Stimulated activated CD4-positive, alpha-beta T cell treated with anti-CD3 and anti-CD28 coated beads, TNF-alpha, amount 100 ng/mL, for 1 hour (primary cell): Measurements from ENCODE around the gene CLDND1.
"Not testable (repeated sequence)": the region's sequence is repeated elsewhere in the genome, so short reads cannot be mapped to it uniquely, and the experiment has no call there.

Source experiments
- DNase-seq, 3 donors: peaks; one replicate each; pipeline ENCODE4 v3.0.0-alpha.2; 2020; ENCODE audit warnings: low read depth in 3 of 3, low spot score in 1 of 3

CLDND1 gene

DNA sequence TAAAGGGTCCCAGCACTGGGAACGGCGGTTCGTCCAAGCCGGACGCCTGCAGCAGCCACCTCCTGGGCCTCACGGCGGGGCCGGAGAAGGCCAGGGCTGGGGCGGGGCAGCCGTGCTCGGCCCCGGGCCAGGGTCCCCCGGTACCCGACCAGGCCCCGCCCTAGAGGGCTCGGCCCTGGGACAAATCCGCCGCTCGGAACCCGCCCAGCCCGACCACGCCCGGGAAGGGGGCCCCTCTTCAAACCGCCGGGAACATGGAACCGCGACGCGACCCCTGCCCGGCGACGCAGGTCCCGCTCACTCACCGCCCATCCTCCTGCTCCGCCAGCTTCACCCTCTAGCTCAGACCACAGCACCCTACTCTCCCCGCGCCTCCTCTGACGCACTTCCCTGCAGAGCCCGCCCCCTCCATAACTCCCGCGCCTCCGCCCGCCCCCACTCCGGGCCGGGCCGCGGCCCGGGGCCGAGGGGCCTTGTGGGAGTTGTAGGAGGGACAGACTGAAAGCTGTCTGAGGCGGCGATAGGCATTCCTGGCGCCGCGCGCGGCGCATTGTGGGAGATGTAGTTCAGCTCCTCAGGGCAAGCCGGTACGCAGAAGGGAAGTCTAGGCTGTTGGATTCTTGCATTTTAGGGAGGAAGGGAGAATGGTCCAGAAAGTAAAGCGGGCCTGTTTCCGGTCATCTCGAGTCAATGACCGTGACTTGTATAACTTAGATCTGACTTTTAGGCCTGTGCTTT is at the start of gene CLDND1:
Gene CLDND1 (minus strand): TSS at position 359 of the 738 bp plus-strand sequence. CDS start 1,478 bp downstream, outside the sequence.
- DNase-seq = peak; percentile 87 to 91 (median 89)

DNA sequence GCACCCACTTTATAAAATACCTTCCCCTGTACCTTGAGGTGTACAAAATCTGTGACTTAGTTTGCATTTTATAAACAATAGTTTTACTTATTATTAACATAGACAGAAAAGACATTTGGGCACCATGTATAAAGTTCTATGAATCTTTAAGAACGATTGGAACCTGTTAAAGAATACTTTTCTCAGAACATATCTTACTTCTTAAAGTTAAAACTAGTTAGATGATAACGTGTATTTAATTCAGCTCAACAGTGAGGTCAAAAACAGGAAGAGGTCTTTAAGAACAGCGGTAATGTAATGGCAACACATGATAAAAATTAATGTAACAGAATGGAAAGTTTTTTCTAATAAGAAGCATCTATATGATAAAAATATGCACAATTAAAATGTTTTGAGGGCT is 45.7 kb upstream of the CLDND1 start:
- no peak for DNase-seq

DNA sequence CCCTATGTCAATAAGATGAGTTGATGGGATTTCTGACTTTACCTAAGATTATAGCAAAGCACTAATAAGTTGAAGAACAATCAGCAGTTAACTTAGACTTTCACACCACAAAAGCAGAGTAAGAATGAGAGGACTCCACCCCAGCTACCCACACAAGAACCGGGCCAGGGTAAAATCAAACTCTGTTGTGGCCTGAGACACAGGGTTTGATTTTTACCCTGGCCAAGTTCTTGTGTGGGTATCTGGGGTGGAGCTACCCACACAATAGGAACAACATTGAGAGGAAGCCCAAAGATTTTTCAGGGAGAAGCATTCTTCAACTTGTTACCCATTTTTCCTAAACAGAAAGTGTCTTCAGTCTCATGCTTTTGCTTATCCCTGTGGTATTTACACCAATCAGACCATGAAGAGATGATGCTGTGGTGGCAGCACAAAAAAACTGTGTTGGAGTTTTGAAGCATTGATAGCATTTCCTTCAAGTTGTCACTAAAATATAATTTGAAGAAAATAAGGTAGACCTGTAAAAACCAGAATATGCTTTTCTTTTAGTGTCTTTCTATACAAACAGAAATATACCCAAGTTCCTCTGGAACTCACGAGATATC is 45.1 kb upstream of the CLDND1 start:
- no peak for DNase-seq

DNA sequence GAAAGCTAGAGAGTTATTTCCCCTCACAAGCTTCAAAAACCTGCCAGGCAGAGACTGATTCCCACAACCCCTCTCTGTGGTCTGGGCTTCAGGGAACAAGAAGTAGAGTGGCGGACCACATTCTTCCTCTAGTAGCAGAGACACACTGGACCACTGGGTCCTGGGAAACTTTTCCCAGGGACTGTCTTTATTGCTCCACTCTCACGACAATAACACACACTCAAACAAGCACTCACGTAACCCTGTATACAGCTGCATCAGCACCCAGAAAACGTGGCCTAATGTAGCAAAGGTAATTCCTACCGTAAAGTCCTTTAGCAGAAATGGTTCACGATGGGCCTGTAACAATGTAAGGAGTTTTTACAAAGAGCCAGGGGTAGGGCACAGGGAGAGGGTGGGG is 43.1 kb upstream of the CLDND1 start:
- no peak for DNase-seq

DNA sequence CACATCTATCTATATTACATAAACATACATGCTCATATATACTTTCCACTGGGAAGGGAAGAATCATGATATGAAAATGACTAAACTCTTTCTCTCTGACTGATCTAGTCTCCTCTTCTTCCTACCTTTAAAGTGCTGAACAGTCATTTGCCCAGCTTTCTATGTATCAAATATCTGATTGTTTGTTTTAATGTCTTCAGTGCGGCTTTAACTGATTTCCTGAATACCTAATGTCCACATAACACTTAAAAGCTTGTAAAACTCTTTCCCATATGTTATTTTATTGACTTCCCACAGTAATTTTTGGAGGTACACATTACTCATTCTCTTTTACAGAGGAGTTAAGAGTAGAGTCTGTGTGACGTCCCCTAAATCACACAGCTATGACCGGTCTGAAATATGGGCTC is 42.5 kb upstream of the CLDND1 start:
- DNase-seq = no peak

DNA sequence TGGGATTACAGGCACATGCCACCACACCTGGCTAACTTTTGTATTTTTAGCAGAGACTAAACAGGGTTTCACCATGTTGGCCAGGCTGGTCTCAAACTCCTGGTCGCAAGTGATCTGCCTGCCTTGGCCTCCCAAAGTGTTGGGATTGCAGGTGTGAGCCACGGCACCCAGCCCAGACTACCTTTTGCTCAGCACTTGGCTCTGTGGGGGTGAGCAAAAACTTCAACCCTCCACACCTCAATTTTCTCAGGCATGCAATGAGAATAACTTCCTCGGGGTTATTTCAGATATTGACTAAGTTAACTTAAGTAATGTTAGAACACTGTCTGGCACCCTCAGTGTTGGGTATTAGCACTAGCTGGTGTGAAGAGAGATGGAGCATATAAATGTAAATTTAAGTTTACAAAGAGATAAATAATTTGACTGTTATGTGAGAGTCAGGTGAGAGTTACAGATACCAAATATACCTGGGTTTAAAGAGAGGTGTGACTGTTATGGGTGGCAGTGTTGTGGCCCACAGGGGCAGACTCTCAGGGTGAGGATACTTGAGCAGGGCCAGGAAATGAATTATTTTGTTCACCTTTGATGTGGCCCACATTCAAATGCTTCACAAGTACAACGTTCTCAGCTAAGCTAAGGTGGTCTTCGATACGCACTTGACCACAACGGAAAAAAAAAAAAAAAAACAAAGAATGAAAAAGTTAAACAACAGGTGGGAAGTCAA is 41.7 kb upstream of the CLDND1 start:
- DNase-seq = no peak

DNA sequence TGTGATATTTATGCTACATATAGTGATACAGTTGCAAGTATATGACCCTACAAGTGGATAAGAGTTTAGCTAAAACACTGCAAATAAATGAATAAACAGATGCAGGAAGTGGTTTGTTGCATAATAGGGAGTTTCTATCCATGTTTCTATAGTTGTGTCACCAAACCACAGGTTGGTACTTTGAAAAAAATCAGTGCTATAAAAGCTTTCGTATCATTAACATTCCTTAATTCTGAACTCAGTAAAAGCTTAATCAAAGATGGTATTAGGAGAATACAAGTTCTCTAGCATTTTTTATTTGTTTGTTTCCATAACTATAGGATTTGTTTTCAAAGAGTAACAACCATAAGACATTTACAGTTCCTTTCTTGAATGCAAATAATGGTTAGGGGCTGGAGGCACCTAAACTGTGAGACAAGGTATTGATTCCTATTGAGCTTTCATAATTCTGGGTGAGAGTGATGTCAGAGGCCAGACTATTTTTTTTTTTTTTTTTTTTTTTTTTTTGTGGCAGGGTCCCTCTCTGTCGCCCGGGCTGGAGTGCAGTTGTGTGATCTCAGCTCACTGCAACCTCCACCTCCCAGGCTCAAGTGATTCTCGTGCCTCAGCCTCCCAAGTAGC is 41.1 kb upstream of the CLDND1 start:
- no peak for DNase-seq

DNA sequence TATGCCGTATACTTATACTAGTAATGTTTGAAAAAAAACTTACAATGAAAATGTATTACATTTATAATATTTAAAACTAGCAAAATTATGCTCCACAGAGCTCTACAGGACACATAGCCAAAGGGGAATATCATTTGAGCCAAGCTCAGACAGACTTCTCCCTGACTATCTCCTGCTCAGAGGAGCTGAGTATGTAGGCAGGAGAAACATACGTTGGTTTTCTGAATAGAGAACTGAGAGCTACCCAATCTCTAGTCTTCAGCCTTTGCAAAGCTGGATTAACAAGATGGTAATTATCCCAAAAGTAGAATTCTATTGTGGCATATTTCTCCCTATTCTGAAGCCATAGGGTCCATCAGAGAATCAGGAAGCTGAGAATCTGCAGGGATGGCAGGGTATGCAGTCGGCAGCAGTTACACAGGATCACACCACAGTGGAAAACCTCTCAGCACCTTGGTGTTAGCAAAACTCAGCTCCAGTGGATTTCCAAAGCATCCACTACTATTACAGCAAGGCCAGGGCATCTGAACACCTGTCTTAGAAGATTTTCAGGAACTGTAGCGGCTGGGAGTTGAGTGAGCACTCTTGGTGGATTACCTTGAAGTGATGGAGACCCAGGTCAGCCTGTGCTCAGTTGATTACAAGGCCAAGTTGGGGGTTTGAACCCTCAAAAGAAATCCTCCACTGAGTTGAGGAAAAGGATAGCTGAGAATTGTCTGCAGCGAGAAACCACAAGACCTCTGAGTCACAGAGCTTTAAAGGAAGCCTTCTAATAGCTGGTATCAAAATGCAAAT is 39.2 kb upstream of the CLDND1 start:
- no peak for DNase-seq

DNA sequence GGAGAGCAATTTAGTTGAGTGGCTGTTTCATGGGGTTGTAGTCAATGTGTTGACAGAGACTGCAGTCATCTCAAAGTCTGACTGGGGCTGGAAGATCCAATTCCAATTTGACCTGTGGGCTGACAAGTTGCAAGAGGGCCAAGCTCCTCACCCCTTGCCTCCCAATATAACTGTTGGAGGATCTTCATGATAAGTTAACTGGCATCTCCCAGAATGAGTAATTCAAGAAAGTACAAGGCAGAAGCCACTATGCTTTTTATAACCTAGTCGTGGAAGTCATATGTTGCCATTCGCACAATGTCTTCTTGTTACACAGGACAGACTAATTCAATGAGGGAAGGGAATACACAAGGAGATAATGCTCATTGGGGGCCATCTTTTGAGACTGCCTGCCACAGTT is 38.2 kb upstream of the CLDND1 start:
- DNase-seq = no peak

DNA sequence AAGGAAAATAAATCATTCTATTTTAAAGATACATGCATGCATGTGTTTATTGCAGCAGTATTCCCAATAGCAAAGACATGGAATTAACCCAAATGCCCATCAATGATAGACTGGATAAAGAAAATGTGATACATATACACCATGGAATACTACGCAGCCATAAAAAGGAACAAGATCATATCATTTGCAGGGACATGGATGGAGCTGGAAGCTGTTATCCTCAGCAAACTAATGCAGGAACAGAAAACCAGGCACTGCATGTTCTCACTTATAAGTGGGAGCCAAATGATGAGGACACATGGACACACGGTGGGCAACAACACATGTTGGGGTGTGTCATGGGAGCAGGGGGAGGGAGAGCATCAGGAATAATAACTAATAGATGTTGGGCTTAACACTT is 37.1 kb upstream of the CLDND1 start:
- not testable (repeated sequence) for DNase-seq

DNA sequence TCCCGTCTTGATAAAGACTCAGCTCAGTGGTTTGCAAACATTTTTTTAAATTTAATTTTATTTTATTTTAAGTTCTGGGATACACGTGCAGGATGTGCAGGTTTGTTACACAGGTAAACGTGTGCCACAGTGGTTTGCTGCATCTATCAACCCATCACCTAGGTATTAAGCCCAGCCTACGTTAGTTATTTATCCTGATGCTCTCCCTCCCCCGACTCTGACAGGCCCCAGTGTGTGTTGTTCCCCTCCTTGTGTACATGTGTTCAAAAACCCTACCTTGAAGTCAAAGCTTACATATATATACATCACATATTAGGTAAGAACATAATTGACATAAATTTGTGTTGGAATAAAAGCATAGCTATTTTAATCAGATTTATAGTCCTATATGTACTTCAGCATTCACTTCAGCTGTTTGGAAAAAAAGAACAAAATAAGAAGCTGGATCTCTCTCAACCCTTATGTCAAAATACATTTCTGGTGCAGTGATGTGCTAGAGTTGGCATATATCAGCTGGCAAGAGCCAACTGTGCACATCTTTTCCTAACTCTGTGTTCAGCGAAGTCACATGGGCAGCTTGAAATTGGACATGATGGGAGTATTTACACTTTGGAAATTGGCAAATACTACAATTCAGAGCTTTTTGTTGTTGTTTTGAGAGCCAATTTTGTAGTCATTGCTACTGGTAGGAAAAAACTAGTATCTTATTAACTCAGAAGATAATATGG is 35.6 kb upstream of the CLDND1 start:
- DNase-seq = no peak

DNA sequence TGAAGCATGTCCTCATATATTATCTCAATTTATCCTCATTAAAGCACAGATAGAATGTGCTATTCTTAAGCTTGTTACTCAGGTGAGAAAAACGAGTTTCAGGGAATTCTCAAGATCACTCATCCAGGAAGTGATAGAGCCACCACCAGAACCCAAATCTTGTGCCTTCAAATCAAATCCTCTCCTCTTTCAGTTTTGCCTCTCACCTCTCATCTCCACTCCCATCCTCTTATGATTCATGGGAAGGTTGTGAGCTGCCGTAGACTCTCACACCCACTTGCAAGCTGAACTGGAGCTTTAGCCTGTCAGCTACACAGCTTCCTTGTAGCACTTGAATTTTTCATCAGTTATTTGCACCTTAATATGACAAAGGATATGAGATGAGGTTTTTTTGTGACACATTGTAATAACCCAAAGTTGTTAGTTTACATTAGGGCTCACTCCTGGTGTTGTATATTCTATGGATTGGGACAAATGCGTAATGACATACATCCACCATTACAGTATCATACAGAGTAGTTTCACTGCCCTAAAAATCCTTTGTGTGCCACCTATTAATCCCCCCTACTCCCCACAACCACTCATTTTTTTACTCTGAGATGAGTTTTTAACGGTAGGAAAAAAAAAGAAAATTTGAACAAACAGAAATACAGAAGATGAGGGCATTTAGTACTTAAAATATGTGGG is 34.8 kb upstream of the CLDND1 start:
- DNase-seq = no peak

DNA sequence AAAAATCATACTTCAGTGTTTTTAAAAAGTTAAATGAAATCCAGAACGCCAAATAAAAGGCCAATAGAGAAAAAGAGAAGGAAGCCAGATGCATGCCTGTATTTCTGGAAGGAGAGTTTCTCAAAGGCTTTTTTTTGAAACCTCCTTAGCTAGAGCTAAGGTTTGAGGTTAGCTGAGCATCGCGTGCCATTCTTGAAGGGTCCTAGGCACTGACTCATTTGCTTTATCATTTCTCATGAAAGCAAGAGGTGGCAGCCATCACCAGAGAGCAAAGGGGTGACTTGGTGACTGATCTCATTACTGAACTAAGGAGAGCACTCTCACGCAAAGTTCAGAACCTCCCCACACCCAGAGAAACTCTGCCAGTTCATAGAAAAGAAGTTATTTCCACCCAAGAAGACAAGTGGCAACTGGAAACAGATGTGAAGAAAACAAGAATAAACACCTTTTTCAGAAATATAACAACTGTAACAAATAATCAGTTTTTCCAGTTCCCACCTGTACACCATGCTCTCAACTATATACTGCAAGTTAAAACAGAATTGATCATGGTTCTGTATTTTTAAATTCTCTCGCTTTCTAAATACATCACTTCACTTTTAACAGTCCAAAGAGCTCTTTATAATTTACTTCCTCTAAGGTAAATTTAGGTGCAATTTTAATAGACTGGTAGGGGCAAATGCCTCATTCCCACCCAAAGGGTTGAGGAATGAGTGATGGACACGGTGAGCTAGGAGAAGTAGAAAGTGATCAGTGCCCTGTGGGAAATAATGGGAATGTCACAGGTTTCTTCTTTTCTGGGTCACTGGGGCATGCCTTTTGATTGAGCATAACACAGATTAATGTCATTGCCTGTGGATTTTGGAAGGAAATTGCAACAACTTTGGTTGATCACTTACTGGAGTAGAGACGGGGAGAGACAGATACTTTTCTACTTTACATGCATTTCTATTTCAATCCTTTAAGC is 33.7 kb upstream of the CLDND1 start:
- DNase-seq = peak; percentile 28 to 52 (median 29)

DNA sequence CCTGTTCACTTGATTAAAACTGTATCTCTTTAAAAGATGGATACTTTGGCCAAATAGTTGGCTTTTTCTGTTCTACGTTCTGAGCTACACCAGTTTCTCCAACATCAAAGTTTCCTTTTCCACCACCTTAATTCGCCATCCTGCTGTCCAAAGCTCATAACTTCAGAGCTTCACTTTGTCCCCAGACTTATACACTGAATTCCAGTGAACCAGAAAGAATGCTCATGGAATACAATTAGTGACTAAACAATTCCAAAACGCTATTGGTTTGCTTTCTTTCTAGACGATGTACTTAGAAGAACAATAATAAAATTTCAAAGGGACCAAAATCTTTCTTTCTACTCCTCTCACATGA is 32.3 kb upstream of the CLDND1 start:
- no peak for DNase-seq

DNA sequence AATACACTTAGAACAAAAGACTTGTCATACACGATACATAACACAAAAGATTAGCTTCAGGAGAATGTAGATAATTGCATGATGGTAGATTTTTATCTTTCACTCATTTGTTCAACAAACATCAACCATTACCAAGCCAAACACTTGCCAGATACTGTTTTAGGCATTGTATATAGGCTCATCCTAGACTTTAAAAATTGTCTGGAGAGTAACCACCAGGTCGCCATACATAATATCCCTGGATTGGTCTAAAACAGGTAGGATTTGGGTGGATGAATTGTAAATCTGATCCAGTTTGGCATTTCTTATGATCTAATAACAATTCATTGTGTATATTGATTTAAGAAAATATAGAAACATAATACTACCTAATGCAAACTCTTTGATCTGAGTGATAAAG is 31.9 kb upstream of the CLDND1 start:
- no peak for DNase-seq

DNA sequence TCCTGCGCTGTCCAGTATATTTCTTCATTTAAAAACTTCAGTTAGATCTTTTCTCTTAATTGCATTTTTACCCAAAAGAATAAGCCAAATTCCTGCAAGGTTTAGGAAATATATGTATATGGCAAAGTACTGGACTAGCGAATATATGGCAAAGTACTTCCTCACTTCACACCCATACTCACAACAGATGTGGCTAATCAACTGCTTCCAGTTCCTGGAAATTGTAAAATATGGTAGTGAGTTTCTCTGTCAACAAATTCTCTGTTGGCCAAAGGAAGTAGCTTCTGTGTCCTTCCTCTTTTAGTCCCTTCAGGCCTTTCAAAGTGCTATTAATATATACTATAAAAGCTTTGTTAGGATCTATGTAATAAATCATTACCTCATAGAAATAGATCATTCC is 31.1 kb upstream of the CLDND1 start:
- no peak for DNase-seq

DNA sequence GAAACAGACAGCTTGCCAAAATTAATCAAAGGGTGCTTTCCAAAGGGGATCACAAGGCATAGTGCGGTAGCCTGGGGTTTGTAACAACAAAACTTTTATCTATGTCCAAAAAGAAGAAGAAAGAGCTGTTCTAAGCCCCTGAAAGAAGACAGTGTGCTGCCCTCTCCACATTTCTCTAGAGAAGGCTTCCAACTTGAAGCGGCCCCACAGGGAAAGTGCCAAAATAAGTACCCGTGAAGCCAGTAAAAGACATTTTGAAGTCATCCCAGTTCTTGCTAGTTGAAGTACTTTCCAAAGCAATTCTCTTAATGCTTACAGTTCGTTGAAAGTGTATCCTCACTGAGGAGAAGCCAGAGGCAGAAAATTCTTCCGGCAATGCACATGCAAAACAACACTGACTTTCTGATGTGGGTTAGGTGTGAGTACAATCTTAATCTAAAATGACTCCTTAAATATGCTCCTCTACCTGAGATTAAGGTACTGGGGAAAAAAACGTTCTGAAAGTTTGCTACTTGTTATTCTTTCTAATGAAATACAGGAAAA is 30.4 kb upstream of the CLDND1 start:
- no peak for DNase-seq

DNA sequence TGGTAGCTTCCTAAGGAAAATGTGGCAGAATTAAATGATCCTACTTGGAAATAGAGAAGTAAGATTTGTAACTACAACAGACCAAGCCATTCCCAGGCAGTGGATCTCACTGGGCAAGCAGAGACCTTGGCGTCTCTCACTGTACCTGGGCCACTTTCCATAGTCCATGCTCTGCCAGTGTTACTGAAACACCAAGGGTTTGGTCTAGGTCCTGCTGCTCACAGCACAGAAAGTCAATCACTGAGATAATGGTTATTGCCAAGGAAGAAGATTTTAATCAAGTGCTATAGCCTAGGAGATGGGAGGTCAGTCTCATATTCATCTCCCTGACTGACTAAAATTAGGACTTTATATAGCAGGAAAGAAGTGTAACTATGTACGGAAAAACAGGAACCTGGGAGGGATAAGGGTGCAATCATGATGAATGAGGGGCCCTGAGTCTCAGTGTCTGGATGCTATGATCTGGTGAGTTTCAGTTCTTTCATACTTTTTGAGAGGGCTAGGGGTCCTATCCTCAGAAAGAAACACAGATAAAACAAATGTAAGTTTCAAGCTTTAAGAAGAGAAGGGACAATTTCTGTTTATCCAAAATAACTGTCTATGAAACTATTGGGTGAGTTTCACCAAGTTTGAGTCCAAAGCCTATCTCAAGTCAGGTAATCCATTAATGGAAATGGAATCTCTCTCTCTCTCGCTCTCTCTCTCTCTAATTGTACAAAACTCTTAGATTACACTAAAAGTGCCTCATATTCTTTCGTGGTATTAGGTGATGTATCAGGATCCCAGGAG is 29.7 kb upstream of the CLDND1 start:
- DNase-seq = no peak
